Osteocyte (in vitro differentiated cells): ENCODE measurements around the gene CHGA. TPM values are rescaled to one million over a fixed set of nuclear protein-coding genes. Genes with fewer than 3 reads are reported as not detected.

Experiments
- DNase-seq: peaks from one replicate; pipeline ENCODE4 v3.0.0; 2021; ENCODE audit warnings: mixed read lengths; ENCODE audit not compliant: unreplicated experiment; ENCODE audit errors: extremely low spot score
- H3K27ac Mint-ChIP-seq: one replicate; pipeline ENCODE4 v1.8.0; 2021; ENCODE audit warnings: mild to moderate bottlenecking, mixed read lengths; ENCODE audit not compliant: unreplicated experiment
- H3K27me3 Mint-ChIP-seq: one replicate; pipeline ENCODE4 v1.8.0; 2021; ENCODE audit warnings: mixed read lengths; ENCODE audit not compliant: unreplicated experiment
- H3K36me3 Mint-ChIP-seq: one replicate; pipeline ENCODE4 v1.8.0; 2021; ENCODE audit warnings: mixed read lengths; ENCODE audit not compliant: unreplicated experiment
- H3K4me1 Mint-ChIP-seq: one replicate; pipeline ENCODE4 v1.8.0; 2021; ENCODE audit warnings: mixed read lengths; ENCODE audit not compliant: unreplicated experiment
- H3K4me3 Mint-ChIP-seq: one replicate; pipeline ENCODE4 v1.8.0; 2021; ENCODE audit warnings: mild to moderate bottlenecking, moderate library complexity, mixed read lengths; ENCODE audit not compliant: unreplicated experiment
- H3K9me3 Mint-ChIP-seq: one replicate; pipeline ENCODE4 v1.8.0; 2021; ENCODE audit warnings: mixed read lengths; ENCODE audit not compliant: unreplicated experiment
- total RNA-seq: library from RNA; stranded (reverse); gene quantifications from 2 replicates; pipeline ENCODE4 v1.2.1, GENCODE V29; 2021
- TF ChIP-seq, protein P1 (sequence below): fragments of 200-600 bp; sonication (generic); IDR thresholded peaks from 2 replicates; pipeline ENCODE4 v1.5.0; 2021; ENCODE audit warnings: antibody characterized with exemption, mild to moderate bottlenecking, moderate library complexity

The CHGA gene
- total RNA-seq, 1 donor from 2014 or later = 0.27 TPM

DNA sequence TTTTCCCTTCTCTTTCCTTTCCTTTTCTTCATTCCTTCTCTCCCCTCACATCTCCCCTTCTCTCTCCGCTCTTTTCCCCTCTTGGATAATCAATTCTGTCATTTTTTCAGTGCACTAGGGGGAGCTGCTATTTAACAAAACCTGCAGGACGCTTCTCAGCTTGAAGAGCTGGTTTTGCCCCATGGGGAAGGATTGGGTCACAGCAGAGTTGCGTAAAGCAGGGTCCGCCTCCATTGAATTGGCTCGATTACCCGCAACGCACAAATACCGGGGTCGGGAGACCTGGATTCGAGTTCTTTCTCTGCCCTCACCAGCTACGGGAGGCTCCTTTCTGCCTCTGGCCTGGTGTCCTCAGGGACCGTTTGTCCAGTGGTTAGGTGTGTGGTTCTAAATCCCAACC is 42.1 kb upstream of the CHGA start:
- H3K4me3 Mint-ChIP-seq = no peak overlapping the region
- no peak overlapping the region for H3K27ac Mint-ChIP-seq
- no peaks in the 10 kb centered on the region for H3K36me3 Mint-ChIP-seq
- H3K27me3 Mint-ChIP-seq = peaks cover 62% of the 10 kb centered on the region
- peaks cover 2% of the 10 kb centered on the region for H3K4me1 Mint-ChIP-seq
- no peaks in the 10 kb centered on the region for H3K9me3 Mint-ChIP-seq
- no peak for DNase-seq
- TF ChIP-seq, protein P1, sequence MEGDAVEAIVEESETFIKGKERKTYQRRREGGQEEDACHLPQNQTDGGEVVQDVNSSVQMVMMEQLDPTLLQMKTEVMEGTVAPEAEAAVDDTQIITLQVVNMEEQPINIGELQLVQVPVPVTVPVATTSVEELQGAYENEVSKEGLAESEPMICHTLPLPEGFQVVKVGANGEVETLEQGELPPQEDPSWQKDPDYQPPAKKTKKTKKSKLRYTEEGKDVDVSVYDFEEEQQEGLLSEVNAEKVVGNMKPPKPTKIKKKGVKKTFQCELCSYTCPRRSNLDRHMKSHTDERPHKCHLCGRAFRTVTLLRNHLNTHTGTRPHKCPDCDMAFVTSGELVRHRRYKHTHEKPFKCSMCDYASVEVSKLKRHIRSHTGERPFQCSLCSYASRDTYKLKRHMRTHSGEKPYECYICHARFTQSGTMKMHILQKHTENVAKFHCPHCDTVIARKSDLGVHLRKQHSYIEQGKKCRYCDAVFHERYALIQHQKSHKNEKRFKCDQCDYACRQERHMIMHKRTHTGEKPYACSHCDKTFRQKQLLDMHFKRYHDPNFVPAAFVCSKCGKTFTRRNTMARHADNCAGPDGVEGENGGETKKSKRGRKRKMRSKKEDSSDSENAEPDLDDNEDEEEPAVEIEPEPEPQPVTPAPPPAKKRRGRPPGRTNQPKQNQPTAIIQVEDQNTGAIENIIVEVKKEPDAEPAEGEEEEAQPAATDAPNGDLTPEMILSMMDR = peak; percentile 44

DNA sequence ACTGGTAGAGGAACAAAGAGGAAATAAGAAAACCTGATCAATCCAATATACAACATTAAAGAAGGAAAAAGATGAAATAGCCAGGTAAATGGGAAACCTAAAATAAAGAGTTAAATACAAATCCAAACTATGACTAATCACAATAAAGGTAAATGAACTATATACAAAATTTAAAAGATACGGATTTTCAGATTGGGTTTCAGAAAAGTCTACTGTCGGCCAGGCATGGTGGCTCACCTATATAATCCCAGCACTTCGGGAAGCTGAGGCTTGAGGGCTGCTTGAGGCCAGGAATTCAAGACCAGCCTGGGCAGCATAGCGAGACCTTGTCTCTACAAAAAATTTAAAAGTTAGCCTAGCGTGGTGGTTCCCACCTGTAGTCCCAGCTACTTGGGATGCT is 39.9 kb upstream of the CHGA start:
- Mint-ChIP-seq H3K36me3 (no peaks in the 10 kb centered on the region), H3K27ac (no peak overlapping the region), H3K27me3 (peaks cover 49% of the 10 kb centered on the region), H3K4me3 (no peak overlapping the region), H3K9me3 (no peaks in the 10 kb centered on the region), H3K4me1 (no peaks in the 10 kb centered on the region)
- TF ChIP-seq, protein P1 = no peak
- DNase-seq = no peak

DNA sequence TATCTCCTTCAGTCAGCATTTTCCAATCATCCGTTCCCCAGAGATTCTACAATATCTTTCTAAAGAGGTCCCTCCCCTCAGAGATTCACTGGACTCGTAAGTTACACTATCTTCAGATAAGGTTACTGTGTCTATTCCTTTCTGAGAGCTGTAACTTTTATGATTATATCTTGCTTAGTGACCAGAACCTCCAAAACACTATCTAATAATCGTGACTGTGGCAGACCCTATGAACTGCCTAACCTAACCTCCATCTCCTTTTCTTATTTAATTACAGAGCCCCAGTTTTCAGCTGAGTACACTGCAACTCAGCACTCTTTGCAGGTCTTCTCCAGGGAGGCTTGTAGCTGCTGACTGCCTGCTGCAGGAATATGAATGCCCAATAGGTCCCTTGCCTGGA is 38.5 kb upstream of the CHGA start:
- Mint-ChIP-seq H3K4me3 (no peak overlapping the region), H3K4me1 (no peaks in the 10 kb centered on the region), H3K27me3 (peaks cover 52% of the 10 kb centered on the region), H3K36me3 (no peaks in the 10 kb centered on the region), H3K27ac (no peak overlapping the region), H3K9me3 (no peaks in the 10 kb centered on the region)
- DNase-seq = no peak
- TF ChIP-seq, protein P1 = no peak

DNA sequence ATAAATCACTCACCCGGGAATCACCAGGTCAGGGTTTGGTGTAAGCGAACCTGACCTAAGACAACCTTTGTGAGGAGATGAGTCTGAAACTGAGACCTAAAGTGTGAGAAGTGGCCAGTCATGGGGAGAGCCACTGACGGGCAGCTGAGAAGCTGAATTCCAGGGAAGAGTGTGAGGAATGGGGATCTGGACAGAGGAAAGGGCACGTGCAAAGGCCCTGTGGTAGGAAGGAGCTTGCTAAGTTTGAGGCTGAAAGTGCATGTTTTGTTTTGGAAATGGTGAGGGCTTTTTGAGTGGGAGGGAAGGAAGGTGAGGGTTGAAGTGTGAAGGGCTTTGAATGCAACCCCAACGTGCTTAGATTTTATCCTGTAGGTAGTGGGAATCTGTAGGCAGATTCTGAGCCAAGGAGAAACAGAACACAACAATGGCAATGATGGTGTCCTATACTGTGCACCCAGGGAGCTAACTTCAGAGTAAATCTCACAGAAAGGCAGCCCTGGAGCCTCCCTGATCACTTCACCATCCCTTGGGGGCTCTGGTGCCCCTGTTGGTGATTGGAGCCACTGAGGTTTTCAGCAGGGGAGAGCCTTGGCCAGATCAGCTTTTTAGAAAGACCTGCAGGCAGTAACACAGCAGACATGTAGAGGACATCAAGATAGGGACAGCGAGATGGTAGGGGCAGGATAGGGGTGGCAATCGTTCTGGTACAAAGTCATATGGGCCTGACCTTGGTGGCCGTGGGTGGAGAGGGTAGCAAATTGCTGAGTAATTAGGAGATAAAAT is 37.5 kb upstream of the CHGA start:
- DNase-seq = no peak
- TF ChIP-seq, protein P1 = no peak
- H3K4me1 Mint-ChIP-seq = no peaks in the 10 kb centered on the region
- no peak overlapping the region for H3K27ac Mint-ChIP-seq
- no peak overlapping the region for H3K4me3 Mint-ChIP-seq
- no peaks in the 10 kb centered on the region for H3K9me3 Mint-ChIP-seq
- no peaks in the 10 kb centered on the region for H3K36me3 Mint-ChIP-seq
- H3K27me3 Mint-ChIP-seq = peaks cover 47% of the 10 kb centered on the region

DNA sequence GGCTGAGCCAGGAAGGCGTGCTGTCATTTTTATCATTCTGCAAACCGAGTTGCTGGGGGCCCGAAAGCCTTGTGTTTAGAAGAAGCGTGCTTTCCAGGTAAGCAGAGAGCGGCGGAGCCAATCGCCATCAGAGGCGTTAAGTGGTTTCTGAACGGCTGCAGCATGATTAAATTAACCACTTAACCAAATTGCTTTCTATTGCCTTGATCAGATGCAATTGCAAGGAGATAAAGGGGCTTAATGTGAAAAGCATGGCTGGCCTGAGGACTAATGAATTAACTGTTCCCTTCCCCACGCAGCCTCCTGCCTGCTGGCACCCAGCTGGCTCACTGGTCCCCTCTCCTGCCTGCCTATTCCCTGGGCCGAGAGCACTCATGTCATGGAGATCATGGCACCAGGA is 36.6 kb upstream of the CHGA start:
- Mint-ChIP-seq H3K36me3 (no peaks in the 10 kb centered on the region), H3K4me3 (no peak overlapping the region), H3K27ac (no peak overlapping the region), H3K27me3 (peaks cover 40% of the 10 kb centered on the region), H3K9me3 (no peaks in the 10 kb centered on the region), H3K4me1 (no peaks in the 10 kb centered on the region)
- TF ChIP-seq, protein P1 = no peak
- DNase-seq = no peak
